Measurements from ENCODE around the gene COQ2. TPM values are rescaled to one million over a fixed set of nuclear protein-coding genes. Genes with fewer than 3 reads are reported as not detected.
A peak's percentile ranks its signal among the peaks of the same experiment; 100 is the strongest.

COQ2 gene, protein sequence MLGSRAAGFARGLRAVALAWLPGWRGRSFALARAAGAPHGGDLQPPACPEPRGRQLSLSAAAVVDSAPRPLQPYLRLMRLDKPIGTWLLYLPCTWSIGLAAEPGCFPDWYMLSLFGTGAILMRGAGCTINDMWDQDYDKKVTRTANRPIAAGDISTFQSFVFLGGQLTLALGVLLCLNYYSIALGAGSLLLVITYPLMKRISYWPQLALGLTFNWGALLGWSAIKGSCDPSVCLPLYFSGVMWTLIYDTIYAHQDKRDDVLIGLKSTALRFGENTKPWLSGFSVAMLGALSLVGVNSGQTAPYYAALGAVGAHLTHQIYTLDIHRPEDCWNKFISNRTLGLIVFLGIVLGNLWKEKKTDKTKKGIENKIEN
- 10 to 100 TPM; 18.3 to 20.3 TPM for total RNA-seq

DNA sequence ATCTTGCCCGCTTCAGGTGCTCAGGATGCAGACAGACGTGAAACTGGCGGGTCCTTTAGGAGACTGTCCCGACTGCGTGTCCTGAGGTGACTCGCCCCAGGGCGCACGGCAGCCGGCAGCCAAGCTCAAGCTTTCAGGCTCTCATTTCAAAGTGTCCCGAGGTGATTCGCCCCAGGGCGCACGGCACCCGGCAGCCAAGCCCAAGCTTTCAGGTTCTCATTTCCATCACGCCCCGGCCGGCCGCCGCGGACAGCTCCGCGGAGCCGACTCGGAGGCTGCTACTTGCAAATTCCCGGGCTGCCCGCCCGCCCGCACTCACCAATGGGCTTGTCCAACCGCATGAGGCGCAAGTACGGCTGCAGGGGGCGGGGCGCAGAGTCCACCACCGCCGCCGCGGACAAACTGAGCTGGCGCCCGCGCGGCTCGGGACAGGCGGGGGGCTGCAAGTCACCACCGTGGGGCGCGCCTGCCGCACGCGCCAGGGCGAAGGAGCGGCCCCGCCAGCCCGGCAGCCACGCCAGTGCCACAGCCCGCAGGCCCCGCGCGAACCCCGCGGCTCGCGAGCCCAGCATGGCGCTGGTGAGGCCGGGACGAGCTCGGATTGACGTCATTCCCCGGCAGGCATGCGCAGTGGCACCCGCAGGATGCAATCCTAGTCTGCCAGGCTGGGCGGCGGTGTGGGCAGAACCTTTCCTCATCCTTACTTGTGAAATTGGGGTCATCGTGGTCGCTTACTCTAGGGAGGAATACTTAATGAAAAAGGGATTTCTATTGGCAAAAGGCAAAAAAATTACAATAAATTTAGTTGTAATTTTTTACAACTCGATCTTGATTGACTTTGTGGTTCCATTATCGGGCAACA is at the start of gene COQ2:
Gene COQ2 (minus strand): TSS at position 606 of the 862 bp plus-strand sequence. CDS start 34 bp downstream, at position 572.
- ChIA-PET CTCF (interaction anchor here (0.6 to 5.5 kb wide), 35 partner anchors 9 to 278 kb away, joined by 3 to 48 read pairs (median 4); partner anchors contain the start of genes COPS4, HELQ, HPSE and LIN54), POLR2A (interaction anchor here (0.5 to 2.0 kb wide), 18 partner anchors 11 to 249 kb away, joined by 3 to 8 read pairs (median 3); partner anchors contain the start of gene COPS4)
- Mint-ChIP-seq H3K27ac (peak within 1 kb of the TSS; percentile 99), H3K9me3 (no peaks in the 10 kb centered on the region), H3K4me1 (ENCODE audit: low read depth) (peaks cover 43% of the 10 kb centered on the region), H3K27me3 (no peaks in the 10 kb centered on the region), H3K4me3 (peak within 1 kb of the TSS; percentile 87), H3K36me3 (ENCODE audit: low read depth) (no peaks in the 10 kb centered on the region)
- DNase-seq (peak; percentile 95), ATAC-seq (peak; percentile 91)
- TF ChIP-seq, protein P1, sequence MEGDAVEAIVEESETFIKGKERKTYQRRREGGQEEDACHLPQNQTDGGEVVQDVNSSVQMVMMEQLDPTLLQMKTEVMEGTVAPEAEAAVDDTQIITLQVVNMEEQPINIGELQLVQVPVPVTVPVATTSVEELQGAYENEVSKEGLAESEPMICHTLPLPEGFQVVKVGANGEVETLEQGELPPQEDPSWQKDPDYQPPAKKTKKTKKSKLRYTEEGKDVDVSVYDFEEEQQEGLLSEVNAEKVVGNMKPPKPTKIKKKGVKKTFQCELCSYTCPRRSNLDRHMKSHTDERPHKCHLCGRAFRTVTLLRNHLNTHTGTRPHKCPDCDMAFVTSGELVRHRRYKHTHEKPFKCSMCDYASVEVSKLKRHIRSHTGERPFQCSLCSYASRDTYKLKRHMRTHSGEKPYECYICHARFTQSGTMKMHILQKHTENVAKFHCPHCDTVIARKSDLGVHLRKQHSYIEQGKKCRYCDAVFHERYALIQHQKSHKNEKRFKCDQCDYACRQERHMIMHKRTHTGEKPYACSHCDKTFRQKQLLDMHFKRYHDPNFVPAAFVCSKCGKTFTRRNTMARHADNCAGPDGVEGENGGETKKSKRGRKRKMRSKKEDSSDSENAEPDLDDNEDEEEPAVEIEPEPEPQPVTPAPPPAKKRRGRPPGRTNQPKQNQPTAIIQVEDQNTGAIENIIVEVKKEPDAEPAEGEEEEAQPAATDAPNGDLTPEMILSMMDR (IDR thresholded peaks at IDR 0.05) = peak; percentile 12
- intact Hi-C loops (cut with micrococcal nuclease) = loop anchor here (5.0 to 10.0 kb wide), 3 partner anchors 173 to 380 kb away; partner anchors contain the start of genes HELQ, MRPS18C and THAP9

DNA sequence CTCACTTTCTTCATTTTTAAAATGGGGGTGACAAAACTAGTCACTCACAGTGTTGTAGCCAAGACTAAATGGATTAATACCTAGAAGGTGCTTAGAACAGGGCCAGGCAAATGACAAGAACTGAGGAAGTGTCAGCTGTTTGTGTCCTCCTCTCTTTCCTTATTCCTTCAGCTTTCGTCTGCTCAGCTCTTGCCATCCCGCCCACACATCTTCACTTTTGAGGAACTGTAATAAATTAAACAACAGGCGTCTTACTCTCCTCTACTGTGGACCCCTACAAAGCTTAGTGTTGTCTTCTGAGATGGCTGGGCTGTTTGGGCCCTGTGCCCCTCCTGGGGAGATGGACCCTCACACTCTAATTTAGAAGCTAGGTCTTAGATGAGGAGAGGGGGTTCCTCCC is 47.4 kb upstream of the COQ2 start:
- intact Hi-C loops (cut with micrococcal nuclease) = no loop called here
- Mint-ChIP-seq H3K4me1 (ENCODE audit: low read depth) (peaks cover 18% of the 10 kb centered on the region), H3K36me3 (ENCODE audit: low read depth) (no peaks in the 10 kb centered on the region), H3K4me3 (no peak overlapping the region), H3K9me3 (no peaks in the 10 kb centered on the region), H3K27me3 (peaks cover 10% of the 10 kb centered on the region), H3K27ac (no peak overlapping the region)
- ChIA-PET POLR2A (interaction anchor here (0.6 kb wide), 1 partner anchor 261 kb away, joined by 4 read pairs; no protein-coding TSS in a partner anchor), CTCF (interaction anchor here (1.5 kb wide), 1 partner anchor 47 kb away, joined by 4 read pairs; the partner anchor contains the start of gene COQ2)
- TF ChIP-seq, protein P1 (IDR thresholded peaks at IDR 0.05) = no peak
- ATAC-seq (no peak), DNase-seq (no peak)

DNA sequence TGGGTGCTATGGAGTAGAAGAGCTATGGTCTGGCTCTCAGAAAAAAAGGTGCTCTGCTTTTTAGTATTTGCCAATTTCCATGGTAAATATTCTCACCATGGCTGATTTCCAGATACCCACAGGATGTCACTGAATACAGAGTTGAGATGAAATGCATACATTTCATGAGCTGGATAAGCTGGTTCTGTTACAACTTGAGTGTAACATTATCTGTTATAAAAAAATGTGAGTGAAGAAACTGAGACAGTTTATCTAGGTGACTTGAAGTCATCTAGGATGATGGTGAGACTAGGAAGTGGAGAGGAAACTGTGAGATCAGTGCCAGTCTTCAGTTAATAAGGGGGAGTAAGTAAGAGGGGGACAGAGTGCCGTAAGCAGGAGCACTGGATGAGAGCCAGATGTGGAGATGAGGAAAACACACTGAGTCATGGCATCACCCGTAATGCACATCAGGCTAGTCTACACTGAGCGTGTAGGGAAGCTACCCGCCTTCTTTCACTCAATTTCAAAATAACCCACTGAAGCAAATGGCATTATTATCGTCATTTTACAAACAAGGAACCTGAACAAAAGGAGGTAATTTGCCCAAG is 45.0 kb upstream of the COQ2 start:
- no peaks in the 10 kb centered on the region for H3K36me3 Mint-ChIP-seq (ENCODE audit: low read depth)
- intact Hi-C loops (cut with micrococcal nuclease) = no loop called here
- no peaks in the 10 kb centered on the region for H3K9me3 Mint-ChIP-seq
- ChIA-PET CTCF (interaction anchor here (0.9 to 2.2 kb wide), 3 partner anchors 9 to 36 kb away, joined by 3 to 5 read pairs (median 4); no protein-coding TSS in a partner anchor), POLR2A (interaction anchor here (0.6 kb wide), 1 partner anchor 1038 kb away, joined by 3 read pairs; no protein-coding TSS in a partner anchor)
- no peaks in the 10 kb centered on the region for H3K27me3 Mint-ChIP-seq
- no peak for ATAC-seq
- TF ChIP-seq, protein P1 (IDR thresholded peaks at IDR 0.05) = no peak
- no peak for DNase-seq
- H3K4me3 Mint-ChIP-seq = no peak overlapping the region
- no peak overlapping the region for H3K27ac Mint-ChIP-seq
- peaks cover 10% of the 10 kb centered on the region for H3K4me1 Mint-ChIP-seq (ENCODE audit: low read depth)

DNA sequence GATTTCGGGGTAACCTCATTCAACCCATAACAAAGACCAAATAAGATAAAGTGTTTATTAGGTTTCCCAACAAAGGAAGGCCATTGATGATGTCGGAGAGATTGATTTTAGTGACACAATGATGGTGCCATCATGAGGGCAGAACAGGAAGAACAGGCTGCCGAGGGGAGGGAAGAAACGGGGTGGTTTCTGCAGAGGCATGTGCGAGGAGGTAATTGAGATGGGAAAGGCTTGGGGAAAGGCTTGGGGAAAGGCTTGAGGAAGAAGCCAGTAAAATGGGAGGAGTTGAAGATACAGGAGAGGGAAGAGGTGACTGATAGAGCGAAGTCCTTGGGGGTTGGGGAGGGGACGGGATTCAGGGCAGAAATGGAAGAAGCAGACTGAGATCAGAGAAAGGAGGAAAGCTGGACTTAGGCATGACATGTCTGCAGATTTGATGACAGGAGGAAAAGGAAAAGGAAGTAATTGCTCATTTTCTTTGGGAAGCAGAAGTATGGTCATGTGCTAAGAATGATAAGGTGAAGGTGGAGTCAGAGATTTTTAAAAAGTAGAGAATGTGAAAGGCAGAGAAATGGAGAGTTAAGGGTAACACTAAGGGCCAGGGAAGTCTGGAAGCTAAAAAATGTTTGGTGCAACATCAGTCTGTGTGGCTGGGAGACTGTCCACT is 44.1 kb upstream of the COQ2 start:
- ATAC-seq (no peak), DNase-seq (no peak)
- Mint-ChIP-seq H3K27ac (no peak overlapping the region), H3K9me3 (no peaks in the 10 kb centered on the region), H3K36me3 (ENCODE audit: low read depth) (no peaks in the 10 kb centered on the region), H3K4me1 (ENCODE audit: low read depth) (peaks cover 5% of the 10 kb centered on the region), H3K4me3 (no peak overlapping the region), H3K27me3 (no peaks in the 10 kb centered on the region)
- CTCF ChIA-PET = interaction anchor here (1.0 to 2.2 kb wide), 2 partner anchors 9 to 37 kb away, joined by 4 to 5 read pairs; no protein-coding TSS in a partner anchor
- intact Hi-C loops (cut with micrococcal nuclease) = no loop called here
- POLR2A ChIA-PET = interaction anchor here (0.6 kb wide), 1 partner anchor 1037 kb away, joined by 3 read pairs; no protein-coding TSS in a partner anchor
- TF ChIP-seq, protein P1 (IDR thresholded peaks at IDR 0.05) = no peak

Data from activated CD8-positive, alpha-beta T cell treated with anti-CD3 and anti-CD28 coated beads for 36 hours (primary cell).